ENCODE measurements around the gene ZNF493.

The ZNF493 gene

DNA sequence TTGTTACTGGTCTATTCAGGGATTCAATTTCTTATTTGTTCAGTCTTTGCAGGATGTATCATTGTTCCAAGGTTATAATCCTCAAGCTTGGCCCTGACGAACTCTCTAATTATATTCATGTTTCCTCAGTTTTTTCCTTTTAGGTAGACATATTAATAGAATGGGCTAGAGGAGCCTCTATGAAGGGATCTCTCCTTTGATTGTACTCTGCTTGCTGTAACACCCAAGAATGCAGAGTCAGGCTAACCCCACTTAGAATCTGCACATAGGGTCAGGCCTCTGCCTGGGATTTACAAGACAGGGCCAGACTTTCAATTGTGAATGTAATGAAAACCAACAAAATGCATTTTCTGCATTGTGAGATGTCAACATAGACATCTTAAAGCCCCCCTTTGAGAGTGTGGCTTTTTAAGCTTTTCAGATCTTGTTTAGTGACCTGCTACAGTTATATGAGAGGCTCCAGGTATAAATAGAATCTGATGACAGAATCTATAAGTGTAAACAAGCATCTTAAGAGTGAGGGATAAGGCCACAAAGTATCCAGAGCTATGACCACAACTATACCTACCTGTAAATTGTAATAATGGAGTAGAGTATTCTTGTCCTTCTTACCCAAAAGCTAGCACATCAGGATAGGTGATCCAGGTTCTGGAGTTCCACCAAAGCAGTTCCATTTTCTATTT, 5.5 kb downstream of the ZNF493 start:
- no peak for DNase-seq (ENCODE audit: low read depth, low spot score)
- Histone ChIP-seq H3K4me1 (ENCODE audit: insufficient read depth, insufficient read length) (no peaks in the 10 kb centered on the region), H3K9ac (ENCODE audit: insufficient read length, low read depth) (no peak overlapping the region), H3K36me3 (ENCODE audit: insufficient read depth, insufficient read length, low read length) (peaks cover 68% of the 10 kb centered on the region), H3K27me3 (ENCODE audit: insufficient read depth, insufficient read length) (no peaks in the 10 kb centered on the region), H3K4me3 (ENCODE audit: insufficient read length, low read depth) (no peak overlapping the region), H3K9me3 (ENCODE audit: insufficient read depth, low read length) (peaks cover 3% of the 10 kb centered on the region; the same call in 1 of the 2 replicates)
- no peak for TF ChIP-seq ZNF274 (IDR thresholded peaks at IDR 0.05; ENCODE audit: low read depth, low read length)
- TF ChIP-seq YY1 (IDR thresholded peaks at IDR 0.05; ENCODE audit: insufficient read depth, insufficient read length): no peak
- no peak for TF ChIP-seq SUZ12 (IDR thresholded peaks at IDR 0.05; ENCODE audit: extremely low read depth, insufficient read depth, insufficient read length)

DNA sequence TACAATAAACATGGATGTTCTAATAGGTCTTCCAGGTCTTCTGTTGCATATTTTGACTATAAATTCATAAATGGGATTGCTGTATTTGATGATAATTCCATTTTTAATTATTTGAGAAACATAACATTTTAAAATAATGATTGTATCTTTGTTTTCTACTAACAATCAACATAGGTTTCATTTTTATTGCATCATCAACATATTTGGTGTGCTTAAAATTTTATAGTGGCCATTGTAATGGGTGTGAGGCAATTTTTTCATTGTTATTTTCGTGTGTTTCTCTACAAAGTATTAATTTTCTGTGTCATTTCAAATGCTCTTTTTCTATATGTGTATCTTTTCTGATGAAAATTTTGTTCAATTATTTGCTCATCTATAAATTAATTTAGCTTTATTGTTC, 13.2 kb downstream of the ZNF493 start:
- Histone ChIP-seq H3K4me3 (ENCODE audit: insufficient read length, low read depth) (no peak overlapping the region), H3K27me3 (ENCODE audit: insufficient read depth, insufficient read length) (no peaks in the 10 kb centered on the region), H3K36me3 (ENCODE audit: insufficient read depth, insufficient read length, low read length) (peaks cover 69% of the 10 kb centered on the region), H3K9ac (ENCODE audit: insufficient read length, low read depth) (no peak overlapping the region), H3K4me1 (ENCODE audit: insufficient read depth, insufficient read length) (no peaks in the 10 kb centered on the region), H3K9me3 (ENCODE audit: insufficient read depth, low read length) (peaks cover 31% of the 10 kb centered on the region)
- no peak for DNase-seq (ENCODE audit: low read depth, low spot score)
- no peak for TF ChIP-seq ZNF274 (IDR thresholded peaks at IDR 0.05; ENCODE audit: low read depth, low read length)
- no peak for TF ChIP-seq YY1 (IDR thresholded peaks at IDR 0.05; ENCODE audit: insufficient read depth, insufficient read length)
- no peak for TF ChIP-seq SUZ12 (IDR thresholded peaks at IDR 0.05; ENCODE audit: extremely low read depth, insufficient read depth, insufficient read length)

DNA sequence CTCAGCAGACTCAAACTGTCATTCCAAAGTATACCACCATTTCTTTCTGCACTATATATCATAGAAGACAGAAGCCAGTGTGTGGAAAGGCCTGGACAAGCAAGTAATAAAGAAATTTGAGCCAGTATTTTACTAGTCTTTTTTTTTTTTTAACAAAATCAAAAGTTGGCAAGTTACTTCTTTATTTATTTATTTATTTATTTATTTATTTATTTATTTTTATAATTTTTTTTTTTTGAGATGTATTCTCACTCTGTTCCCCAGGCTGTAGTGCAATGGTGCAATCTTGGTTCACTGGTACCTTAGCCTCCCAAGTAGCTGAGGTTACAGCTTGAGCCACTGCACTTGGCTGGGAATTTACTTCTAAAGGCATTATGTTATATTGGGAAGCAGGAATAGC, 25.3 kb downstream of the ZNF493 start:
- Histone ChIP-seq H3K4me1 (ENCODE audit: insufficient read depth, insufficient read length) (no peaks in the 10 kb centered on the region), H3K27me3 (ENCODE audit: insufficient read depth, insufficient read length) (no peaks in the 10 kb centered on the region), H3K9me3 (ENCODE audit: insufficient read depth, low read length) (peaks cover 89% of the 10 kb centered on the region), H3K4me3 (ENCODE audit: insufficient read length, low read depth) (no peak overlapping the region), H3K36me3 (ENCODE audit: insufficient read depth, insufficient read length, low read length) (peaks cover 23% of the 10 kb centered on the region), H3K9ac (ENCODE audit: insufficient read length, low read depth) (no peak overlapping the region)
- no peak for DNase-seq (ENCODE audit: low read depth, low spot score)
- TF ChIP-seq ZNF274 (IDR thresholded peaks at IDR 0.05; ENCODE audit: low read depth, low read length): no peak
- TF ChIP-seq YY1 (IDR thresholded peaks at IDR 0.05; ENCODE audit: insufficient read depth, insufficient read length): no peak

DNA sequence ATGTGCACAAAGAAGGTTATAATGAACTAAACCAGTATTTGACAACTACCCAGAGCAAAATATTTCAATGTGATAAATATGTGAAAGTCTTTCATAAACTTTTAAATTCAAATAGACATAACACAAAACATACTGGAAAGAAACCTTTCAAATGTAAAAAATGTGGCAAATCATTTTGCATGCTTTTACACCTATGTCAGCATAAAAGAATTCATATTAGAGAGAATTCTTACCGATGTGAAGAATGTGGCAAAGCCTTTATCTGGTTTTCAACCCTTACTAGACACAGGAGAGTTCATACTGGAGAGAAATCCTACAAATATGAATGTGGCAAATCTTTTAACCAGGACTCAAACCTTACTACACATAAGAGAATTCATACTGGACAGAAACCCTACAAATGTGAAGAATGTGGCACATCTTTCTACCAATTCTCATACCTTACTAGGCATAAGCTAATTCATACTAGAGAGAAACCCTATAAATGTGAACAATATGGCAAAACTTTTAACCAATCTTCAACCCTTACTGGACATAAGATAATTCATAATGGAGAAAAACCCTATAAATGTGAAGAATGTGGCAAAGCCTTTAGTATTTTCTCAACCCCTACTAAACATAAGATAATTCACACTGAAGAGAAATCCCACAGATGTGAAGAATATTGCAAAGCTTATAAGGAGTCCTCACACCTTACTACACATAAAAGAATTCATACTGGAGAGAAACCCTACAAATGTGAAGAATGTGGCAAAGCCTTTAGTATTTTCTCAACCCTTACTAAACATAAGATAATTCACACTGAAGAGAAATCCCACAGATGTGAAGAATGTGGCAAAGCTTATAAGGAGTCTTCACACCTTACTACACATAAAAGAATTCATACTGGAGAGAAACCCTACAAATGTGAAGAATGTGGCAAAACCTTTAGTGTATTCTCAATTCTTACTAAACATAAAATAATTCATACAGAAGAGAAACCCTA, 26.4 kb downstream of the ZNF493 start:
- DNase-seq (ENCODE audit: low read depth, low spot score): no peak
- H3K9me3 ChIP-seq (ENCODE audit: insufficient read depth, low read length): peaks cover 86% of the 10 kb centered on the region
- H3K27me3 ChIP-seq (ENCODE audit: insufficient read depth, insufficient read length): no peaks in the 10 kb centered on the region
- H3K4me1 ChIP-seq (ENCODE audit: insufficient read depth, insufficient read length): no peaks in the 10 kb centered on the region
- H3K9ac ChIP-seq (ENCODE audit: insufficient read length, low read depth): no peak overlapping the region
- peak; percentile 63 for TF ChIP-seq ZNF274 (IDR thresholded peaks at IDR 0.05; ENCODE audit: low read depth, low read length)
- no peak for TF ChIP-seq YY1 (IDR thresholded peaks at IDR 0.05; ENCODE audit: insufficient read depth, insufficient read length)
- peaks cover 18% of the 10 kb centered on the region for H3K36me3 ChIP-seq (ENCODE audit: insufficient read depth, insufficient read length, low read length)
- H3K4me3 ChIP-seq (ENCODE audit: insufficient read length, low read depth): no peak overlapping the region

DNA sequence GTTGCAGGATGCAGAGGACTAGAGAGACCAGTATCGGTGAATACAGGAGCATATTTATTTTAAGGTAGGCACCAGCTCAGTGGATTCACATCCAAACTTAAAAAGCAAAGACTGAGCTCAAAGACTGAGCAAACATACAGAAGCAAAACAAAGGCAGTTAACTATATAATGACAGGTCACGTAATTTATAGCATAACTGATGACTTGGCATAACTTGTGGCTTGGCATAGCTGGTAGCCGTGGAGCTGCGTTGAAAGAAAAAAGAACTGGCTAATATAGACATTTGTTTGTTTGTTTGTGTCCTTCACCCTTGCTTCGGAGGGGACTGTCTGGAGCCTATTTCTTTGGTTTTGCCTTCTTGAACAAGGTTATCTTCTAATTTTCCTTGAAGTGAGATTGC, 33.7 kb downstream of the ZNF493 start:
- H3K9me3 ChIP-seq (ENCODE audit: insufficient read depth, low read length): peaks cover 16% of the 10 kb centered on the region
- no peak for DNase-seq (ENCODE audit: low read depth, low spot score)
- H3K9ac ChIP-seq (ENCODE audit: insufficient read length, low read depth): no peak overlapping the region
- no peaks in the 10 kb centered on the region for H3K36me3 ChIP-seq (ENCODE audit: insufficient read depth, insufficient read length, low read length)
- no peak for TF ChIP-seq SUZ12 (IDR thresholded peaks at IDR 0.05; ENCODE audit: extremely low read depth, insufficient read depth, insufficient read length)
- TF ChIP-seq ZNF274 (IDR thresholded peaks at IDR 0.05; ENCODE audit: low read depth, low read length): no peak
- no peak for TF ChIP-seq YY1 (IDR thresholded peaks at IDR 0.05; ENCODE audit: insufficient read depth, insufficient read length)
- no peaks in the 10 kb centered on the region for H3K4me1 ChIP-seq (ENCODE audit: insufficient read depth, insufficient read length)
- no peaks in the 10 kb centered on the region for H3K27me3 ChIP-seq (ENCODE audit: insufficient read depth, insufficient read length)
- H3K4me3 ChIP-seq (ENCODE audit: insufficient read length, low read depth): no peak overlapping the region

DNA sequence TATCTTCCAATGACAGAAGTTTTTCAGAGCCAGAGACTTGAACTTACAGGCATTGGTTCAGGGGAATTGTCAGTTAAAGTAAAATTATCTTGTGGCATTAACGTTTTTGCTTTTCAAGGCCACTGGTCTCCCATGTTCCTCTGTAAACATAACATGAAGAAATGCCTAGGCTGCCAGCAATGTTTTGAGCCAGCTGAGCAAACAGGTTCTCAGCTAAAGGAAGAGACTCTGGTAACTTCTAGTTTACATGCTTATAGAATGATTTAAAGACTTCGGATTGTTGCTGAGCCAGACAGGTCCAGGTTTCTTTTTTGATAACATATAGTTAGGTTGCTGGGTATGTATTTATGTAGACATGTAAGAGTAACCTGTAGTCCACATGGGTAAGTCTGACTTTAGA, 35.7 kb downstream of the ZNF493 start:
- no peaks in the 10 kb centered on the region for H3K9me3 ChIP-seq (ENCODE audit: insufficient read depth, low read length)
- TF ChIP-seq SUZ12 (IDR thresholded peaks at IDR 0.05; ENCODE audit: extremely low read depth, insufficient read depth, insufficient read length) (no peak), ZNF274 (IDR thresholded peaks at IDR 0.05; ENCODE audit: low read depth, low read length) (no peak), YY1 (IDR thresholded peaks at IDR 0.05; ENCODE audit: insufficient read depth, insufficient read length) (no peak)
- H3K9ac ChIP-seq (ENCODE audit: insufficient read length, low read depth): no peak overlapping the region
- no peak for DNase-seq (ENCODE audit: low read depth, low spot score)
- H3K4me3 ChIP-seq (ENCODE audit: insufficient read length, low read depth): no peak overlapping the region
- H3K27me3 ChIP-seq (ENCODE audit: insufficient read depth, insufficient read length): no peaks in the 10 kb centered on the region
- H3K36me3 ChIP-seq (ENCODE audit: insufficient read depth, insufficient read length, low read length): no peaks in the 10 kb centered on the region
- no peaks in the 10 kb centered on the region for H3K4me1 ChIP-seq (ENCODE audit: insufficient read depth, insufficient read length)

DNA sequence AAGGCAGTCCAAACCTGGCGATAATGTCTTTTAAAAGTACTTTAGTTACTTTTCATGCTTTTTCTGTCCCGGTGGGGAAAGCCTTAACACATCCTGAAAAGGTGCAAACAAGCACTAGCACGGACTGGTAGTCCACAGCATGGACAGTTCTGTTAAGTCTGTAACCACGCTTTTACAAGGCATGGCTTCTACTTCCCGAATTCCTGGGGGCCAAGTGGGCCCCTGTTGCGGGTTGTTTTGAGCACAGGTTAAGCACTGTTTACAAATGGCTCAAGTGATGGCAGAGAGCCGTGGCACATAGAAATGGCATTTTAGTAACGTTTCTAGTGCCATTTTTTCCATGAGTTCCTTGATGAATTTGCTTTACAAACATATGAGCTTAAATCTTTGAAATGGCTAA, 37.6 kb downstream of the ZNF493 start:
- Histone ChIP-seq H3K4me3 (ENCODE audit: insufficient read length, low read depth) (no peak overlapping the region), H3K9ac (ENCODE audit: insufficient read length, low read depth) (no peak overlapping the region), H3K9me3 (ENCODE audit: insufficient read depth, low read length) (no peaks in the 10 kb centered on the region), H3K27me3 (ENCODE audit: insufficient read depth, insufficient read length) (no peaks in the 10 kb centered on the region), H3K36me3 (ENCODE audit: insufficient read depth, insufficient read length, low read length) (no peaks in the 10 kb centered on the region), H3K4me1 (ENCODE audit: insufficient read depth, insufficient read length) (no peaks in the 10 kb centered on the region)
- TF ChIP-seq YY1 (IDR thresholded peaks at IDR 0.05; ENCODE audit: insufficient read depth, insufficient read length) (no peak), ZNF274 (IDR thresholded peaks at IDR 0.05; ENCODE audit: low read depth, low read length) (no peak), SUZ12 (IDR thresholded peaks at IDR 0.05; ENCODE audit: extremely low read depth, insufficient read depth, insufficient read length) (no peak)
- no peak for DNase-seq (ENCODE audit: low read depth, low spot score)

All from NT2/D1 (cell line).